ENCODE measurements around the gene SLC1A2.

- TF ChIP-seq FOXK1 (CRISPR knock-in tag; IDR thresholded peaks at IDR 0.05) (no peak), USF1 (CRISPR knock-in tag; IDR thresholded peaks at IDR 0.05) (no peak), TCF7 (CRISPR knock-in tag; IDR thresholded peaks at IDR 0.05; ENCODE audit: low read depth) (no peak)
- TF ChIP-seq, protein P1, sequence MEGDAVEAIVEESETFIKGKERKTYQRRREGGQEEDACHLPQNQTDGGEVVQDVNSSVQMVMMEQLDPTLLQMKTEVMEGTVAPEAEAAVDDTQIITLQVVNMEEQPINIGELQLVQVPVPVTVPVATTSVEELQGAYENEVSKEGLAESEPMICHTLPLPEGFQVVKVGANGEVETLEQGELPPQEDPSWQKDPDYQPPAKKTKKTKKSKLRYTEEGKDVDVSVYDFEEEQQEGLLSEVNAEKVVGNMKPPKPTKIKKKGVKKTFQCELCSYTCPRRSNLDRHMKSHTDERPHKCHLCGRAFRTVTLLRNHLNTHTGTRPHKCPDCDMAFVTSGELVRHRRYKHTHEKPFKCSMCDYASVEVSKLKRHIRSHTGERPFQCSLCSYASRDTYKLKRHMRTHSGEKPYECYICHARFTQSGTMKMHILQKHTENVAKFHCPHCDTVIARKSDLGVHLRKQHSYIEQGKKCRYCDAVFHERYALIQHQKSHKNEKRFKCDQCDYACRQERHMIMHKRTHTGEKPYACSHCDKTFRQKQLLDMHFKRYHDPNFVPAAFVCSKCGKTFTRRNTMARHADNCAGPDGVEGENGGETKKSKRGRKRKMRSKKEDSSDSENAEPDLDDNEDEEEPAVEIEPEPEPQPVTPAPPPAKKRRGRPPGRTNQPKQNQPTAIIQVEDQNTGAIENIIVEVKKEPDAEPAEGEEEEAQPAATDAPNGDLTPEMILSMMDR (IDR thresholded peaks at IDR 0.05): no peak
Measured at GRCh38 chr11:35256296-35256695, 163.1 kb downstream of the SLC1A2 start.
